Measurements from ENCODE around the gene HSF4. TPM values are rescaled to one million over a fixed set of nuclear protein-coding genes. Genes with fewer than 3 reads are reported as not detected.
A peak's percentile ranks its signal among the peaks of the same experiment; 100 is the strongest.

Gene HSF4
- total RNA-seq, 1 experiment from 2014 or later = 1.2 TPM

DNA sequence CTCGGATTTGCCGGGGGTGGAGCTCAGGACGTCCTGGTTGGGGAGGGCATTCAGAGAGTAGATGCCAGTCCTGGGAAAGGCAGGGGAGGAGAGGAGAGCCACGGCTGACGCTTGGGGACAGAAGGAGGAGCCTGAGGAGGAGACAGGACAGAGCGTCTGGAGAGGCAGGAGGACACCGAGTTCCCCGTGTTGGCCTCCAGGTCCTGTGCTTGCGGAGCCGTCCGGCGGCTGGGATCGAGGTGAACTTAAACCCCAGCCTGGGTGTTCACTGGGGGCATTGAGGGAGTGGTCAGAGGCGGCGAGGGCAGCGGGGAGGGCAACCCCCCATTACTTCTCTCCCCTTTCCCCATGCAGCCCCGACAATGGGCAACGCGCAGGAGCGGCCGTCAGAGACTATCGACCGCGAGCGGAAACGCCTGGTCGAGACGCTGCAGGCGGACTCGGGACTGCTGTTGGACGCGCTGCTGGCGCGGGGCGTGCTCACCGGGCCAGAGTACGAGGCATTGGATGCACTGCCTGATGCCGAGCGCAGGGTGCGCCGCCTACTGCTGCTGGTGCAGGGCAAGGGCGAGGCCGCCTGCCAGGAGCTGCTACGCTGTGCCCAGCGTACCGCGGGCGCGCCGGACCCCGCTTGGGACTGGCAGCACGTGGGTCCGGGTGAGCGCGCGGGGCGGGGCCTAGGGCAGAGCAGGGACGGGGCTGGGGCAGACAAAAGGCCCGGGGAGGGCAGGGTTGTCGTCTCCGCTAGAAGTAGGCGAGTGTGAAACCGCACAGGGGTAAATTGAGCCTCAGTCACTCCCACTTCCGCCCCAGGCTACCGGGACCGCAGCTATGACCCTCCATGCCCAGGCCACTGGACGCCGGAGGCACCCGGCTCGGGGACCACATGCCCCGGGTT is 9.5 kb downstream of the HSF4 start:
- no peak overlapping the region for H2BK20ac ChIP-seq (ENCODE audit: low read depth, low read length, poor library complexity, severe bottlenecking)
- Mint-ChIP-seq H3K36me3 (ENCODE audit: insufficient read depth in 1 of 3, low read depth in 3 of 3) (peaks cover 0 to 6% (median 6%) of the 10 kb centered on the region in 3 experiments; a peak in 2 of 7 replicates), H3K4me1 (peaks cover 40 to 46% of the 10 kb centered on the region in 2 experiments), H3K27me3 (ENCODE audit: low read depth) (peaks cover 75% of the 10 kb centered on the region), H3K4me3 (peak overlapping the region; percentile 71 to 89), H3K27ac (no peak overlapping the region), H3K9me3 (no peaks in the 10 kb centered on the region; a peak in 1 of 5 replicates)
- DNase-seq = peak; percentile 84
- H3K27me3 ChIP-seq (ENCODE audit: insufficient read depth, low read length) = peaks cover 33% of the 10 kb centered on the region; the same call in 1 of the 2 replicates
- no peaks in the 10 kb centered on the region for H3K9me3 ChIP-seq (ENCODE audit: control insufficient read depth, low read depth, low read length)
- no peaks in the 10 kb centered on the region for H3K79me2 ChIP-seq (ENCODE audit: insufficient read depth, low read length)
- no peak overlapping the region for H3K4ac ChIP-seq (ENCODE audit: low read depth, low read length)
- no peak overlapping the region for H3K56ac ChIP-seq (ENCODE audit: insufficient read length, low read depth, low read length)
- no peak overlapping the region for H3K27ac ChIP-seq (ENCODE audit: insufficient read length, low read depth, low read length)
- H2BK15ac ChIP-seq (ENCODE audit: low read depth, low read length) = no peak overlapping the region
- no peak overlapping the region for H3K9ac ChIP-seq (ENCODE audit: extremely low read depth, insufficient read length, low read length)
- H2BK12ac ChIP-seq (ENCODE audit: insufficient read length, low read depth, low read length) = no peak overlapping the region
- no peak overlapping the region for H2AK5ac ChIP-seq (ENCODE audit: insufficient read length, low read length)
- TF ChIP-seq, protein P1, sequence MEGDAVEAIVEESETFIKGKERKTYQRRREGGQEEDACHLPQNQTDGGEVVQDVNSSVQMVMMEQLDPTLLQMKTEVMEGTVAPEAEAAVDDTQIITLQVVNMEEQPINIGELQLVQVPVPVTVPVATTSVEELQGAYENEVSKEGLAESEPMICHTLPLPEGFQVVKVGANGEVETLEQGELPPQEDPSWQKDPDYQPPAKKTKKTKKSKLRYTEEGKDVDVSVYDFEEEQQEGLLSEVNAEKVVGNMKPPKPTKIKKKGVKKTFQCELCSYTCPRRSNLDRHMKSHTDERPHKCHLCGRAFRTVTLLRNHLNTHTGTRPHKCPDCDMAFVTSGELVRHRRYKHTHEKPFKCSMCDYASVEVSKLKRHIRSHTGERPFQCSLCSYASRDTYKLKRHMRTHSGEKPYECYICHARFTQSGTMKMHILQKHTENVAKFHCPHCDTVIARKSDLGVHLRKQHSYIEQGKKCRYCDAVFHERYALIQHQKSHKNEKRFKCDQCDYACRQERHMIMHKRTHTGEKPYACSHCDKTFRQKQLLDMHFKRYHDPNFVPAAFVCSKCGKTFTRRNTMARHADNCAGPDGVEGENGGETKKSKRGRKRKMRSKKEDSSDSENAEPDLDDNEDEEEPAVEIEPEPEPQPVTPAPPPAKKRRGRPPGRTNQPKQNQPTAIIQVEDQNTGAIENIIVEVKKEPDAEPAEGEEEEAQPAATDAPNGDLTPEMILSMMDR (conservative IDR thresholded peaks at IDR 0.05) = peak; percentile 22; the same call in 1 of the 3 replicates
- WGBS (ENCODE audit: extremely low coverage, insufficient read length, low lambda C conversion rate) = no CpG with 5 or more reads among the region's 71 CpGs
- no peak overlapping the region for H4K8ac ChIP-seq (replicated peaks; ENCODE audit: insufficient read length, low read depth, low read length)
- no peak overlapping the region for H2BK5ac ChIP-seq (ENCODE audit: insufficient read length, low read length)
- H4K91ac ChIP-seq (ENCODE audit: insufficient read length, low read depth, low read length) = no peak overlapping the region
- H2BK120ac ChIP-seq (ENCODE audit: low read depth, low read length, poor library complexity, severe bottlenecking) = no peak overlapping the region
- peak overlapping the region; percentile 58 for H3K4me2 ChIP-seq (ENCODE audit: insufficient read depth, insufficient read length, low read length)
- peaks cover 27% of the 10 kb centered on the region for H3K23me2 ChIP-seq (ENCODE audit: insufficient read length, low read depth, low read length, poor library complexity, severe bottlenecking)
- no peaks in the 10 kb centered on the region for H4K20me1 ChIP-seq (ENCODE audit: control insufficient read depth, insufficient read depth, insufficient read length)
- H3K4me1 ChIP-seq (ENCODE audit: insufficient read depth, low read length) = peaks cover 5% of the 10 kb centered on the region; the same call in 1 of the 2 replicates
- no peak overlapping the region for H3T11ph ChIP-seq (ENCODE audit: low read length)
- H3K18ac ChIP-seq (ENCODE audit: insufficient read length, low read depth, low read length) = no peak overlapping the region
- no peaks in the 10 kb centered on the region for H3K79me1 ChIP-seq (ENCODE audit: insufficient read depth, low read depth, low read length, poor library complexity, severe bottlenecking)
- no peak overlapping the region for H3K23ac ChIP-seq (ENCODE audit: insufficient read length, low read depth, low read length)
- no peak overlapping the region for H2AFZ ChIP-seq (ENCODE audit: low read length)
- no peak overlapping the region for H4K5ac ChIP-seq (ENCODE audit: insufficient read length, low read depth, low read length)
- no peak overlapping the region for H3K14ac ChIP-seq (ENCODE audit: insufficient read depth, low read length)

Data from H9 (cell line).